WI38 (cell line): Measurements from ENCODE around the gene VPS37B.

Experiments used
- H3K4me3 ChIP-seq: 2 replicates; pipeline ENCODE4 v1.5.1; 2011; ENCODE audit warnings: low read depth, mild to moderate bottlenecking, control low read depth, low read length
- CTCF ChIP-seq: IDR thresholded peaks from 2 replicates; pipeline ENCODE4 v1.5.1; 2012; ENCODE audit warnings: low read depth, mild to moderate bottlenecking, control low read depth, low read length

The VPS37B gene

GRCh38 chr12:122852336-122853275, 43.3 kb downstream of the VPS37B start:
- TF ChIP-seq CTCF, result no peak
- H3K4me3 ChIP-seq, result no peak overlapping the region

DNA sequence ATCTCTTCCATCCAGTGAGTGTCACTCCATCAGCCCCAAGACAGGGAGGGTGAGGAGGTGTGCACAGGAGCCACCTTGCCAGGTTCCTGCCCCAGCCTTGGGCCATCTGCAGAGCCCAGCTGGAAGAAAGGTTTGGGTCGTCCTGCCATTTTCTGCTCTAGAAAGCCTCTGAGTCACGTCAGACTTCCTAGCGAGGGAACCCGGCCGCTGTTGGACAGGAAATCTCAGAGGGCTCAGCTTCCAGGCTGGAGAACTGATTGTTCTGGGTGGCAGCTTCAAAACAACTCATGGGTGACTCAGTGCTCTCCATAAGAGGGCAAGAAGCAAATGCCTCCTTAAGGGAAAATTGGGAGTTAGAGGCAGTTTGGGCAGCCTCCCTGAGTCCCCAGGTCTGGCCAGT, 44.1 kb downstream of the VPS37B start:
- no peak for TF ChIP-seq CTCF
- H3K4me3 ChIP-seq, result no peak overlapping the region

GRCh38 chr12:122850695-122851350, 45.1 kb downstream of the VPS37B start:
- H3K4me3 ChIP-seq, result no peak overlapping the region
- TF ChIP-seq CTCF, result no peak

GRCh38 chr12:122850048-122850445, 45.9 kb downstream of the VPS37B start:
- no peak overlapping the region for H3K4me3 ChIP-seq
- no peak for TF ChIP-seq CTCF

- TF ChIP-seq CTCF, result no peak
- H3K4me3 ChIP-seq, result no peak overlapping the region
These were observed 46.4 kb downstream of the VPS37B start for GRCh38 chr12:122849352-122850047.

DNA sequence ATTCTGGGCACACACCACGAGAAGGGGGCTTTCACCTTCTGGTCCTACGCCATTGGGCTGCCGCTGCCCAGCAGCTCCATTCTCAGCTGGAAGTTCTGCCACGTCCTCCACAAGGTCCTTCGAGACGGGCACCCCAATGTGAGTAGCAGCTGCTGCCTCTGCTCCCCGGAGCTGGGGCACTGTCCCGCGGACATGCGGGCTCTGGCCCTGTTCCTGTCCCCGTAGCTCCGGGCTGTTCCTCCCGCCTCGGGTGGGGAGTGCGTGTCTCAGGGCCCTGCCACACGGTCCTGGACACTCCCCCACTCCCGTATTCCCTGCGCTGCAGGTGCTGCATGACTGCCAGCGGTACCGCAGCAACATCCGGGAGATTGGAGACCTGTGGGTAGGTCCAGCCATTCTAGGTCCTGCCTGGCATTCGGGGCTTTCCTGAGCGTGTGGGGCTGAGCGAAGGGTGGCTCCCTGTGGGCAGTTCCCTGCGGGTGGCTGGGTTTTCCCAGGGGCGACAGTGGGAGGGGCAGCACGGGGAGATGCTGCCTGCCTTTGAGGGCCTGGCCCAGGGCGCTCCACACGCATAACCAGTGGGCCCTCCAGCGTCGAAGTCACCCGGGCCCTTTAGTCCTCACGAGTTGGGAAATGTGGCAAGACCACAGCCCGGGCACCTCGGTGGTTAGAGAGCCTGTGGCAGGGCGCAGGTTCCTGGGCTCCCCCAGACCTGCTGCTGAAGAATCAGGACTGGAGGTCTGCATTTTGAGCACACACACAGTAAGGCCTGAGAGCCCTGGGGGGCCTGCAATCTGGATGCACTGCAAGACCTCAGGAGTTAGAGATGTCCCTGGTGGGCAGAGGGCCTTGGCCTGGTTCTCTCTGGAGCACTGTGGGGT, 47.2 kb downstream of the VPS37B start:
- no peak for TF ChIP-seq CTCF
- H3K4me3 ChIP-seq, result no peak overlapping the region
